Astrocyte (in vitro differentiated cells and primary cell): ENCODE results near the gene LINS1.

ENCODE experiments used
- CTCF ChIP-seq: IDR thresholded peaks from 2 replicates; pipeline ENCODE4 v1.5.1; 2011; ENCODE audit warnings: low read depth, mild to moderate bottlenecking, inconsistent platforms, low read length, moderate library complexity; ENCODE audit not compliant: insufficient read depth
- EZH2 ChIP-seq: IDR thresholded peaks from 2 replicates; pipeline ENCODE4 v1.6.1; 2012; ENCODE audit warnings: mild to moderate bottlenecking, low read length, inconsistent platforms; ENCODE audit not compliant: insufficient read depth

- TF ChIP-seq CTCF, result no peak
- TF ChIP-seq EZH2, result no peak
Measured at GRCh38 chr15:100642950-100643338, 41.0 kb upstream of the LINS1 start.
